ENCODE results near the gene KRT2. TPM values are rescaled to one million over a fixed set of nuclear protein-coding genes. Genes with fewer than 3 reads are reported as not detected.

Gene KRT2
- total RNA-seq (not detected), polyA plus RNA-seq (not detected)

DNA sequence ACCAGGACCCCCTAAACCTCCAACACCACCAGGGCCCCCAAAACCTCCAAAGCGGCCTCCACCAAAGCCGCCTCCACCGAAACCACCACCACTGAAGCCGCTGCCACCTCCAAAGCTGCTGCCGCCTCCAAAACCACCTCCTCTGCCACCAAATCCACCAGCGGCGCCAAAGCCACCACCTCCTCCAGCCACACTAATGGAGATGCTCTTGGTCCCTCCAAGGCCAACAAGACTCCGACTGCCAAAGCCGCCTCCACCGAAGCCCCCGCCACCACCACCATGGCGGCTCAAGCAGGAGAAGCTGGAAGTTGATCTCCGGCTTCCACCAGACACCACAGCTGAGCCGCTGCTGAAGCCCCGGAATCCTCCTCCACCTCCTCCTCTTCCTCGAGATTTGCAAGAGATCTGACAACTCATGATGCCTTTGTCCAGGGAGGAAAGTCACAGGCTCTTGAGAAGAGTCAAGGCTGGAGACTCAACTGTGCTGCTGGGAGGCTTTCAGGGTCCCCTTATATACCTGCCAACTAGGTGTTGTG lies at the start of gene KRT2:
Gene KRT2 (minus strand): TSS at position 486 of the 536 bp plus-strand sequence. CDS start 69 bp downstream, at position 417.
- Histone ChIP-seq H3K9me3 (ENCODE audit: control insufficient read depth in 4 of 4, low read length in 3 of 4) (peaks cover 0 to 2% (median 0%) of the 10 kb centered on the region in 4 donors), H3K4me1 (ENCODE audit: control insufficient read depth in 4 of 4, insufficient read depth in 4 of 4, low read length in 3 of 4) (no peaks in the 10 kb centered on the region), H3K9ac (ENCODE audit: low read depth in 1 of 2, low read length in 2 of 2) (no peak within 1 kb of the TSS), H3K36me3 (ENCODE audit: control insufficient read depth in 4 of 4, insufficient read depth in 3 of 4, low read depth in 1 of 4, low read length in 3 of 4) (no peaks in the 10 kb centered on the region), H3K4me3 (ENCODE audit: low read depth in 1 of 3, low read length in 3 of 3) (no peak within 1 kb of the TSS), H3K27ac (ENCODE audit: low read depth in 1 of 2, low read length in 2 of 2) (no peak within 1 kb of the TSS), H3K27me3 (ENCODE audit: control insufficient read depth in 4 of 4, insufficient read depth in 4 of 4, low read length in 3 of 4) (peaks cover 0 to 2% (median 0%) of the 10 kb centered on the region in 4 donors)
- 97% methylated on average over 16 of the region's 16 CpGs for WGBS
- TF ChIP-seq, protein P1, sequence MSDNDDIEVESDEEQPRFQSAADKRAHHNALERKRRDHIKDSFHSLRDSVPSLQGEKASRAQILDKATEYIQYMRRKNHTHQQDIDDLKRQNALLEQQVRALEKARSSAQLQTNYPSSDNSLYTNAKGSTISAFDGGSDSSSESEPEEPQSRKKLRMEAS (IDR thresholded peaks at IDR 0.05), result no peak
- TF ChIP-seq, protein P2, sequence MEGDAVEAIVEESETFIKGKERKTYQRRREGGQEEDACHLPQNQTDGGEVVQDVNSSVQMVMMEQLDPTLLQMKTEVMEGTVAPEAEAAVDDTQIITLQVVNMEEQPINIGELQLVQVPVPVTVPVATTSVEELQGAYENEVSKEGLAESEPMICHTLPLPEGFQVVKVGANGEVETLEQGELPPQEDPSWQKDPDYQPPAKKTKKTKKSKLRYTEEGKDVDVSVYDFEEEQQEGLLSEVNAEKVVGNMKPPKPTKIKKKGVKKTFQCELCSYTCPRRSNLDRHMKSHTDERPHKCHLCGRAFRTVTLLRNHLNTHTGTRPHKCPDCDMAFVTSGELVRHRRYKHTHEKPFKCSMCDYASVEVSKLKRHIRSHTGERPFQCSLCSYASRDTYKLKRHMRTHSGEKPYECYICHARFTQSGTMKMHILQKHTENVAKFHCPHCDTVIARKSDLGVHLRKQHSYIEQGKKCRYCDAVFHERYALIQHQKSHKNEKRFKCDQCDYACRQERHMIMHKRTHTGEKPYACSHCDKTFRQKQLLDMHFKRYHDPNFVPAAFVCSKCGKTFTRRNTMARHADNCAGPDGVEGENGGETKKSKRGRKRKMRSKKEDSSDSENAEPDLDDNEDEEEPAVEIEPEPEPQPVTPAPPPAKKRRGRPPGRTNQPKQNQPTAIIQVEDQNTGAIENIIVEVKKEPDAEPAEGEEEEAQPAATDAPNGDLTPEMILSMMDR (IDR thresholded peaks at IDR 0.05; ENCODE audit: low read depth, low read length, missing input control), result no peak
- no peak for TF ChIP-seq RAD21 (IDR thresholded peaks at IDR 0.05)
- DNase-seq (ENCODE audit: low spot score), result no peak

DNA sequence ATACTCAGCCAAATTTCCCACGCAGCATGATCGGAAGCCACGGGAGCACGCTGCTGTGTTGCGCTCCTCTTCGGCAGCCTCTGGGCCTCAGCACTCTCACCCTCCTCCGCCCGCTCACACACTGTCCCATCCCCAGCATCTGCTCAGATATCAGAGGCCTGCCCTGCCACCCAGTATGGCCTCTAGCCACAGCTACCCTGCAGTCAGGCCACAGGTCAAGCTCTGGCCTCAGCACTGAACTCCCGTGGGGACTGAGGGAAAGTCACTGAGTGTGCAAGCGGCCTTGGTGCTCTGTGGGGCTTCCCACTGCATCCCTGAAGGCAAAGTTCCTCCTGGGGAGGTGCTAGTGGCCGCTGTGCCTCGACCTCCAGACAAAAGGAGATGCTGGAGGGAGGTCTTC lies 49.3 kb upstream of the KRT2 start:
- no peak for DNase-seq (ENCODE audit: low spot score)
- Histone ChIP-seq H3K27me3 (ENCODE audit: control insufficient read depth in 4 of 4, insufficient read depth in 4 of 4, low read length in 3 of 4) (peaks cover 0 to 3% (median 0%) of the 10 kb centered on the region in 4 donors), H3K27ac (ENCODE audit: low read depth in 1 of 2, low read length in 2 of 2) (no peak overlapping the region), H3K36me3 (ENCODE audit: control insufficient read depth in 4 of 4, insufficient read depth in 3 of 4, low read depth in 1 of 4, low read length in 3 of 4) (no peaks in the 10 kb centered on the region), H3K9ac (ENCODE audit: low read depth in 1 of 2, low read length in 2 of 2) (no peak overlapping the region), H3K4me3 (ENCODE audit: low read depth in 1 of 3, low read length in 3 of 3) (no peak overlapping the region), H3K4me1 (ENCODE audit: control insufficient read depth in 4 of 4, insufficient read depth in 4 of 4, low read length in 3 of 4) (no peaks in the 10 kb centered on the region), H3K9me3 (ENCODE audit: control insufficient read depth in 4 of 4, low read length in 3 of 4) (no peaks in the 10 kb centered on the region)
- no peak for TF ChIP-seq TAF1 (conservative IDR thresholded peaks at IDR 0.05)
- TF ChIP-seq, protein P2 (IDR thresholded peaks at IDR 0.05; ENCODE audit: low read depth, low read length, missing input control), result no peak
- TF ChIP-seq GABPA (IDR thresholded peaks at IDR 0.05 in 1 of 2, conservative IDR thresholded peaks at IDR 0.05 in 1 of 2), result no peak
- no peak for TF ChIP-seq HNF4G (IDR thresholded peaks at IDR 0.05)
- TF ChIP-seq NR2F2 (IDR thresholded peaks at IDR 0.05), result no peak
- TF ChIP-seq, protein P3, sequence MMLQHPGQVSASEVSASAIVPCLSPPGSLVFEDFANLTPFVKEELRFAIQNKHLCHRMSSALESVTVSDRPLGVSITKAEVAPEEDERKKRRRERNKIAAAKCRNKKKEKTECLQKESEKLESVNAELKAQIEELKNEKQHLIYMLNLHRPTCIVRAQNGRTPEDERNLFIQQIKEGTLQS (IDR thresholded peaks at IDR 0.05), result no peak
- TF ChIP-seq YY1 (IDR thresholded peaks at IDR 0.05), result no peak
- TF ChIP-seq EGR1 (IDR thresholded peaks at IDR 0.05; ENCODE audit: low read depth in 2 of 2), result no peak
- TF ChIP-seq SP1 (IDR thresholded peaks at IDR 0.05), result no peak
- TF ChIP-seq FOXA2 (IDR thresholded peaks at IDR 0.05), result no peak
- 83% methylated on average over 12 of the region's 12 CpGs for WGBS

DNA sequence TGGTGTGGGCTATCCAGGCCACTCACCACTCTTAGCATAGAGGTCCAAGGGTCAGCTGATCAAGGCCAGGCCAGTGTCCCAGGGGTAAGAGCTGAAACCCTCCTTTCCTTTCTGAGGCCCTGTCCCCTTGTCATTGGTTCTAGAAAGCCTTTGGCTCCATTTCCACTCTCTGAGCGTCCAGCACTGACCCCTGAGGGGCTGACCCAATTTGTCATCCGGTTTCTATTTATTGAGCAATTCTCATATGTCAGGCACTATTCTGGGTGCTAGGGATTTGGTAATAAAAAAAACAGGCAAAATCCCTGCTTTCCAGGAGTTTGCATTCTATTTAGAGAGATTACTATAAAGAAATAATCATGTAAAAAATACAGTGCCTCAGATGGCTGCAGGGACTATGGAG lies 47.9 kb upstream of the KRT2 start:
- Histone ChIP-seq H3K4me1 (ENCODE audit: control insufficient read depth in 4 of 4, insufficient read depth in 4 of 4, low read length in 3 of 4) (no peaks in the 10 kb centered on the region), H3K27me3 (ENCODE audit: control insufficient read depth in 4 of 4, insufficient read depth in 4 of 4, low read length in 3 of 4) (no peaks in the 10 kb centered on the region), H3K36me3 (ENCODE audit: control insufficient read depth in 4 of 4, insufficient read depth in 3 of 4, low read depth in 1 of 4, low read length in 3 of 4) (no peaks in the 10 kb centered on the region), H3K4me3 (ENCODE audit: low read depth in 1 of 3, low read length in 3 of 3) (no peak overlapping the region), H3K9ac (ENCODE audit: low read depth in 1 of 2, low read length in 2 of 2) (no peak overlapping the region), H3K27ac (ENCODE audit: low read depth in 1 of 2, low read length in 2 of 2) (no peak overlapping the region), H3K9me3 (ENCODE audit: control insufficient read depth in 4 of 4, low read length in 3 of 4) (no peaks in the 10 kb centered on the region)
- no peak for DNase-seq (ENCODE audit: low spot score)
- TF ChIP-seq, protein P4, sequence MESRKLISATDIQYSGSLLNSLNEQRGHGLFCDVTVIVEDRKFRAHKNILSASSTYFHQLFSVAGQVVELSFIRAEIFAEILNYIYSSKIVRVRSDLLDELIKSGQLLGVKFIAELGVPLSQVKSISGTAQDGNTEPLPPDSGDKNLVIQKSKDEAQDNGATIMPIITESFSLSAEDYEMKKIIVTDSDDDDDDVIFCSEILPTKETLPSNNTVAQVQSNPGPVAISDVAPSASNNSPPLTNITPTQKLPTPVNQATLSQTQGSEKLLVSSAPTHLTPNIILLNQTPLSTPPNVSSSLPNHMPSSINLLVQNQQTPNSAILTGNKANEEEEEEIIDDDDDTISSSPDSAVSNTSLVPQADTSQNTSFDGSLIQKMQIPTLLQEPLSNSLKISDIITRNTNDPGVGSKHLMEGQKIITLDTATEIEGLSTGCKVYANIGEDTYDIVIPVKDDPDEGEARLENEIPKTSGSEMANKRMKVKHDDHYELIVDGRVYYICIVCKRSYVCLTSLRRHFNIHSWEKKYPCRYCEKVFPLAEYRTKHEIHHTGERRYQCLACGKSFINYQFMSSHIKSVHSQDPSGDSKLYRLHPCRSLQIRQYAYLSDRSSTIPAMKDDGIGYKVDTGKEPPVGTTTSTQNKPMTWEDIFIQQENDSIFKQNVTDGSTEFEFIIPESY (IDR thresholded peaks at IDR 0.05), result no peak
- TF ChIP-seq NR2F2 (IDR thresholded peaks at IDR 0.05) (no peak), FOXA1 (IDR thresholded peaks at IDR 0.05) (no peak), JUND (IDR thresholded peaks at IDR 0.05) (no peak), FOXA2 (IDR thresholded peaks at IDR 0.05) (no peak), HNF4G (IDR thresholded peaks at IDR 0.05) (no peak), RAD21 (IDR thresholded peaks at IDR 0.05) (no peak), YY1 (IDR thresholded peaks at IDR 0.05) (no peak), RXRA (IDR thresholded peaks at IDR 0.05) (no peak), HNF4A (conservative IDR thresholded peaks at IDR 0.05) (no peak)
- TF ChIP-seq, protein P3 (IDR thresholded peaks at IDR 0.05), result no peak
- 48% methylated on average over 2 of the region's 2 CpGs for WGBS

All from liver (tissue), 9 donors.